Stimulated activated naive CD4-positive, alpha-beta T cell (primary cell): ENCODE data around the gene NHS.

Experiments used
- DNase-seq, 6 experiments: peaks; one replicate each; lab custom pipeline; 2025; lab: John Stamatoyannopoulos, UW

NHS gene

GRCh38 chrX:17590892-17591740 lies 216.1 kb downstream of the NHS start:
- DNase-seq: no peak

GRCh38 chrX:17591741-17592110 lies 216.7 kb downstream of the NHS start:
- DNase-seq: no peak

DNA sequence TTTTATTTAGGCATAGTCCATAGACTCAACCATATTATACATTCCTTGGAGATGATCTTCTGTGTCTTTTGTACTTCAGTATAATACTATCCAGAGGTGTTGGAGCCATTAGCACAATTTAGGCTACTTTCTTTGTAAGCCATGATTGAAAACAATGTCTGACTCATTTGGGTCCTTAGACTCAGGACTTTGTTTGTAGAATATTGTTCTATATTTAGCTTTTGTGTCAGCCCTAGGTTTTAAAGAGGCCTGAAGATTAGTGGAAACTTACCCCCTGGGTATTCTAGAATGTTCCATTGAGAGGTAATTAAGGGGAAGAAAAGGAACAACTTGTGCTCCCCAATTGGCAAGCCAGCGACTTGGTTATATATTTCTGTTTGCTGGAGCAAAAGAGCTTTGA lies 217.1 kb downstream of the NHS start:
- DNase-seq: no peak

GRCh38 chrX:17594693-17595092 lies 219.7 kb downstream of the NHS start:
- DNase-seq: no peak

DNA sequence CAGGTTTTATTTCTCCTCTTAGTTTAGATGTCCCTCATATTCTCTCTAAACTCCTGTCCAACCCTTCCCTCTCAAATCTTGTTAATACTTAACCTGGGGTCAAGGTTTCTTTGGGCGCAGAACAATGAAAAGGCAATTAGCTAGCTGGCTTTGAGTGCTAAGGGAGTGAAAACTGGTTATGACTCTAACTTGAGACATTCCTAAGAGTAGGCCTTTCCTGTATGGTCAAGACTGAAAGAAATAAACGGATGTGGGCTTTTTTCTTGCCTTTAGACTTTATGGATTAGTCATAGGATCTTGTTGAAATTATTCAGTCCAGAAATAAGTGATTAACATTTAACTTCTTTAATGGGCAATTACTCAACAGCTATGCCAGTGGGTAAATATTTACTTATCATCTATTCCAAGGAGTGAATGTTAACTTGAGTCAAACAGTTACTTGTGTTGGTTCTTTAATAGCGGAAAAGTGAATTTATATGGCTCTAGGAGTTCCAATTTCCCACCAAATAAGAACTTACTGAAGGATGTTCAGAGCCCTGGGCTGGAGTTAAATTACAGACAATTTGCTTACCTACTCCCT lies 220.5 kb downstream of the NHS start:
- DNase-seq: no peak

GRCh38 chrX:17596061-17596460 lies 221.1 kb downstream of the NHS start:
- DNase-seq: no peak

GRCh38 chrX:17596546-17597205 lies 221.7 kb downstream of the NHS start:
- no peak for DNase-seq

DNA sequence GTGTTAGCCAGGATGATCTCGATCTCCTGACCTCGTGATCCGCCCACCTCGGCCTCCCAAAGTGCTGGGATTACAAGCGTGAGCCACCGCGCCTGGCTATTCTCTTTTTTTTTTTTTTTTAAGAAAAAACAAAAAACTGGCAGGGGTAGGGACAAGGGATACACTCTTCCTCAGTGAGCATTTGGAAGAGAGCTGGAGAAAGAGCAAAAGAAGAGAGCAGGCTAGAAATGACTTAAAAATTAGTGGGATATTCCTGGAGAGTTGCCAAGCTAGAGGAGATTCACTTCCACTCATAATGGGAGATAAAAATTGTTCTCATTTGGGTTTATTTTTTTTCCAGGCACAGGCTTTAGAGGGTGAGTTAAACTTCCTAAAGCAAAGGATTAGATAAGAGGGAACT lies 222.3 kb downstream of the NHS start:
- no peak for DNase-seq

DNA sequence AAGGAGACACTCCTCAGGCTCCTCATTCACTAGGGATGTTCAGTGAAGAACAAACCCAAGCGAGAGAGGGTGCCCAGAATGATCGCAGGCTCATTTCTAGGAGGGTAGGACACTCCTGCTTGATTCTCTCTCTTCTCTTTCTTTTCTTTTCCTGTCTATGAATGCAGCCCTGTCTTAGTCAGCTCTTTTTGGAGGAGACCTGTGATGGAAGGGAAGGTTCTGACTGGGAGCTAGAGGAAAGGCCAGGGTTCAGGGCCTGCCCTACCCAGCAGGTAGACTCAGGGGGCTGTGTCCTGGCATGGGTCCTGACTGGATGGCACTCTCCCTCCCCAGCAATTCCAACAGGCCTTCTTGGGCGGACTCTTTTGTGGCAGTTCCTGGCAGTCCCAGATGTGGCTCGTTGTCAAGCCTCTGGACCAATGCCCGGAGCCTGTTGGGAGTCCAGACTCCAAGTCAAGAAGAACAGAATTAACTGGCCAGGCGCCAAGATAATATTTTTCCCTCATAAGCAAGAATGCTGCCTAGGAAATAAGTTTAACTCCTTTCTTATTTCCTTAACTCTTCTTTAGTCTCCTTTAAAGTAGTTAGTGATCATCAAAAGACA lies 222.9 kb downstream of the NHS start:
- no peak for DNase-seq

DNA sequence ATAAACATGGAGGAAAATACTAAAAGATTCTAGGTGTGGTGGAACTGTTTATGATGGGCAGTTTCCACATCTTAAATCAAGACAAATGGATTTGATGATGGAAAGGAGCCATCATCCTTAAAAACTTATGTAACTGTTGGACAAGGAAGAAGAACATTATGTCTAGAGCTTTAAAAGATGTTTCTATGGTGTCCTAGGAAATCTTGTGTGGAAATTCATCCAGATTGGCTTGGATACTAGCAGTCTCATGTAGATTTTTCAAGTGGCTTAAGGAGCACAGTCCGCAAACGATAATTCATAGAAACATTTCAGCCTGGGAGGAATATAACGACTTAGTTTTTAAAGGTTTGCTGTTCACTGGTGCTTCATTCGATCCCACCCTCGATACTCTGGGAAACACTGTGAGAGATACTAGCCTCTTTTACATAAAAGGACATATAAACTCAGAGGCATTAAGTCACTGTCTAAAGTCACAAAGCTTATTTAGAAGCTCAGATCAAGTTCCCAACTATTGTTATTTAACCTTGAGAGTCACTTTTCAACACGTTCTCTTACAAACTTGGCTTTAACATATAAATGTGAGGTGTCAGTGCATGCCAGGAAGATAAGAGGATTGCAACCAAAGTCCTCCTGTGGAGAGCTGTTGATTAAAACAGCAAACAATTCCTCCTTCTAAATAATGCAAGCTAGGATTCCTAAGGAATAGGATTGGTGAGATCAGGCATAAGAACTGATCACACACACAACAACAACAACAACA lies 226.6 kb downstream of the NHS start:
- no peak for DNase-seq

GRCh38 chrX:17602245-17602644 lies 227.2 kb downstream of the NHS start:
- DNase-seq: no peak

- no peak for DNase-seq
Observed at GRCh38 chrX:17603196-17603595, 228.2 kb downstream of the NHS start.

- no peak for DNase-seq
Observed at GRCh38 chrX:17605676-17606075, 230.7 kb downstream of the NHS start.

DNA sequence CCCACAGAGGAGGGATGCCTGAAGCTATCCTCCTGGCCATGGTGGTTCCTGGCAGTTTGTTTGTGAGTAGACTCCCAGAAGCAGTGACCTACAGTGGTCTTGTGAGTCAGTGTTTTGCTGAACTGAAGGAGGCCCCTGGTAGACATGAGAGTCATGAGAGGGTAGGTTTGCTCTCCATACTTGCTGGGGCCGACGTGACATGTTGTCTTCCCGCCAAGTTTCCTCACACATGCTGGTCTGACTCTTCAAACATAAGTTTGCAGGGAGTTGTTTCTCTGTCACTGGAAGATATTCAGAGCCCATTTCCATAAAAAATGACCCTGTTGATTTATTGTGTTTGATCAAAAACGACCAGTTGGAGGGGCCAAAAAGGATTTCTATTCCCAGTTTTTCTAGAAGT lies 231.2 kb downstream of the NHS start:
- no peak for DNase-seq

- DNase-seq: no peak
Observed at GRCh38 chrX:17608888-17609287, 233.9 kb downstream of the NHS start.

DNA sequence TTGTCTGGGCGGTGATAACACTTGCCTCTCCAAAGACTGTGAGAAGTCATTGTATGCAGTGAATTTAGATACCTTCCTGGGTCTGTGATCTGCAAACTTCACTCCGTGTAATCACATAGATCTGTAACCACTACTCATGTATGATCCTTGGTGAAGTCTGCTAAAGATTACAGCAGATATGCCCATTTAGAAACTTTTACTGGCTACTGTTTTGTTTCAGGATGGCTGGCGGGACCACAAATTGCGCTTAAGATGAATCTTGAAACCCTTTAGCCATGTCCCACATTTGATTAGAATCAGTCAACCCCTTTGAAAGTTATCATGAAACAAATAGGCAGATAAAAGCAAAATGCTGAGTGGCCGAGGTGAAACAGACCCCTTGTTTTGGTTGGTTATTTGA lies 235.8 kb downstream of the NHS start:
- DNase-seq: no peak

GRCh38 chrX:17613979-17614588 lies 239.1 kb downstream of the NHS start:
- DNase-seq: no peak

GRCh38 chrX:17616936-17617335 lies 241.9 kb downstream of the NHS start:
- DNase-seq: no peak

- DNase-seq: no peak
Observed at GRCh38 chrX:17617806-17618205, 242.8 kb downstream of the NHS start.

GRCh38 chrX:17621566-17622270 lies 246.7 kb downstream of the NHS start:
- no peak for DNase-seq

DNA sequence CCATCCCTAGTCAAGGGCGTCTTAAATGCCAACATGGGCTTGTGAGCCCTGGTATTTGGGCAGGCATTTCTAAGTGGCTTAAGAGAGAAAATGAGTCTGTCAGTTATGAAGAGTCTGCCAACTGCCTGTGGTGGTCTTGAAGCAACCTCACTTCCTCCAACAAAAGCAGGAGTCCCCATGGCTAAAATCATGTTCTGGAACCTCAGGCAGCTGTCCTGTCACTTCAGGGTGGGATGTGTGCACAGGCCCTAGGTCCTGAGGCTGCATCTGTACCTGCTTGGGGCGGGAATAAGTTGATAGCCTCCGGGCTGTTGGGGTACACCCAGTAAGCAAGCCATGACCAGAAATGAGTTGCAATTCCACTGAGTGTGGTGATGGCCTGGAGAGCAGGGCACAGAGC lies 247.3 kb downstream of the NHS start:
- DNase-seq: no peak
